K562 (cell line): ENCODE results near the gene EYA3. TPM values are rescaled to one million over a fixed set of nuclear protein-coding genes. Genes with fewer than 3 reads are reported as not detected.

Experiments
- ATAC-seq: fragments of 200-7000 bp; cut with Tn5 transposase; 3 replicates; pipeline ENCODE4 v1.9.1; 2020; ENCODE audit warnings: moderate library complexity
- BruUV-seq: library from RNA; stranded (reverse); fragments of 400-500 nt; replicated peaks from 2 replicates; lab custom pipeline; 2021; lab: Mats Ljungman, UMichigan
- CTCF ChIA-PET: fragments of 300-600 bp; formaldehyde crosslinking; extraction: SDS; loops from one replicate; lab custom pipeline; 2021; ENCODE audit warnings: low intra/inter-chr PET ratio; lab: Yijun Ruan, JAX
- POLR2A ChIA-PET: fragments of 300-600, 350-650 bp; sonication (Branson Sonifier 250); formaldehyde crosslinking; extraction: SDS; loops from one replicate; lab custom pipeline; 2021; ENCODE audit warnings: antibody characterized with exemption, inconsistent platforms; lab: Yijun Ruan, JAX
- DNase-seq, 4 experiments: peaks; one replicate each; pipeline versions ENCODE4 v3.0.0 to v3.0.0-alpha.2; 2011 to 2018; ENCODE audit warnings: low spot score in 3 of 4, mixed read lengths in 3 of 4; ENCODE audit errors: extremely low read depth in 1 of 4
- FAIRE-seq: peaks from 2 replicates; lab custom pipeline; 2011; peaks lifted over from hg19 to GRCh38; lab: Jason Lieb, UNC
- H2AFZ ChIP-seq: 2 replicates; pipeline ENCODE4 v1.6.0; 2011; ENCODE audit warnings: low read depth, low read length, control low read depth, inconsistent platforms
- H3K27ac ChIP-seq: fragments of 200-600 bp; 3 replicates; pipeline ENCODE4 v1.8.0; 2011; ENCODE audit warnings: low read depth, mild to moderate bottlenecking, control low read depth, inconsistent platforms, low read length, moderate library complexity, mixed read lengths; ENCODE audit errors: extremely low read depth
- H3K27me3 ChIP-seq, 2 experiments: fragments of 300-600 bp in 1 of 2; 2 replicates in 1 of 2; 3 replicates in 1 of 2; pipeline versions ENCODE4 v1.6.0 to v1.8.0; 2011; ENCODE audit warnings: inconsistent platforms in 2 of 2, low read length in 2 of 2, mild to moderate bottlenecking in 1 of 2, mixed read lengths in 1 of 2, moderate library complexity in 1 of 2; ENCODE audit not compliant: control insufficient read depth in 2 of 2, insufficient read depth in 2 of 2
- H3K36me3 ChIP-seq: fragments of 300-600 bp; 3 replicates; pipeline ENCODE4 v1.8.0; 2011; ENCODE audit warnings: mild to moderate bottlenecking, low read length, inconsistent platforms; ENCODE audit not compliant: control insufficient read depth, insufficient read depth
- H3K4me1 ChIP-seq, 2 experiments: fragments of 200-600 bp in 1 of 2; replicated peaks in 1 of 2; 2 replicates in 1 of 2; 3 replicates in 1 of 2; pipeline versions ENCODE4 v1.5.1 to v1.8.0; 2011; ENCODE audit warnings: inconsistent platforms in 2 of 2, low read length in 2 of 2, mild to moderate bottlenecking in 1 of 2, mixed read lengths in 1 of 2, moderate library complexity in 1 of 2; ENCODE audit not compliant: control insufficient read depth in 2 of 2, insufficient read depth in 2 of 2
- H3K4me2 ChIP-seq: 2 replicates; pipeline ENCODE4 v1.6.1; 2011; ENCODE audit warnings: low read length, control low read depth, inconsistent platforms, mixed read lengths; ENCODE audit not compliant: insufficient read depth
- H3K4me3 ChIP-seq: fragments of 200-600 bp; sonication (generic), shearing (Covaris generic); 2 replicates; pipeline ENCODE4 v1.5.1; 2016; ENCODE audit warnings: control low read depth, inconsistent platforms
- H3K79me2 ChIP-seq: fragments of 200-600 bp; 3 replicates; pipeline ENCODE4 v1.8.0; 2011; ENCODE audit warnings: low read length, inconsistent platforms; ENCODE audit not compliant: control insufficient read depth, insufficient read depth
- H3K9ac ChIP-seq, 2 experiments: 2 replicates each; pipeline versions ENCODE4 v1.6.0 to v1.6.1; 2011; ENCODE audit warnings: low read depth in 2 of 2, low read length in 2 of 2, control low read depth in 1 of 2, inconsistent platforms in 1 of 2, mild to moderate bottlenecking in 1 of 2, mixed read lengths in 1 of 2; ENCODE audit not compliant: insufficient read depth in 1 of 2
- H3K9me1 ChIP-seq: one replicate; pipeline ENCODE4 v1.6.0; 2011; ENCODE audit warnings: inconsistent platforms, mild to moderate bottlenecking, low read length, moderate library complexity; ENCODE audit not compliant: control insufficient read depth, insufficient read depth
- H3K9me3 ChIP-seq: replicated peaks from 2 replicates; pipeline ENCODE4 v1.5.1; 2011; ENCODE audit warnings: low read depth, low read length, inconsistent platforms; ENCODE audit not compliant: control insufficient read depth, insufficient read depth
- H4K20me1 ChIP-seq: replicated peaks from 2 replicates; pipeline ENCODE4 v1.6.1; 2011; ENCODE audit warnings: low read length, inconsistent platforms, mixed read lengths; ENCODE audit not compliant: control insufficient read depth, insufficient read depth
- ADNP ChIP-seq: fragments of 200-800 bp; sonication (Bioruptor generic); IDR thresholded peaks from 2 replicates; pipeline ENCODE4 v1.6.1; 2016; ENCODE audit warnings: missing genetic modification characterization, missing compliant biosample characterization
- ARNT ChIP-seq, 2 experiments: fragments of 450-650 bp; IDR thresholded peaks; 2 replicates each; pipeline ENCODE4 v1.6.1; 2016; ENCODE audit warnings: mild to moderate bottlenecking in 1 of 2
- BCOR ChIP-seq: fragments of 450-650 bp; IDR thresholded peaks from 2 replicates; pipeline ENCODE4 v1.6.1; 2016
- CHD4 ChIP-seq: fragments of 200-600 bp; sonication (generic); IDR thresholded peaks from 3 replicates; pipeline ENCODE4 v1.6.1; 2012; ENCODE audit warnings: low read depth, mild to moderate bottlenecking, mixed read lengths, low read length, inconsistent platforms; ENCODE audit not compliant: insufficient read depth, insufficient replicate concordance, poor library complexity, severe bottlenecking
- EGR1 ChIP-seq: fragments of 450-650 bp; conservative IDR thresholded peaks from 2 replicates; pipeline ENCODE4 v1.6.1; 2017; ENCODE audit warnings: mild to moderate bottlenecking
- ESRRA ChIP-seq: fragments of 450-650 bp; IDR thresholded peaks from 2 replicates; pipeline ENCODE4 v1.6.1; 2014; ENCODE audit warnings: low read depth, mild to moderate bottlenecking, moderate library complexity, borderline replicate concordance
- HDAC2 ChIP-seq: fragments of 450-650 bp; IDR thresholded peaks from 2 replicates; pipeline ENCODE4 v1.6.1; 2016; ENCODE audit warnings: mild to moderate bottlenecking
- HEY1 ChIP-seq: fragments of 250-450 bp; sonication (Bioruptor Pico); IDR thresholded peaks from 2 replicates; pipeline ENCODE4 v1.5.0; 2020; ENCODE audit warnings: mild to moderate bottlenecking, moderate library complexity, borderline replicate concordance
- KAT8 ChIP-seq: fragments of 450-650 bp; IDR thresholded peaks from 2 replicates; pipeline ENCODE4 v1.6.1; 2016; ENCODE audit warnings: low read depth, mild to moderate bottlenecking
- KDM1A ChIP-seq, 2 experiments: fragments of 450-650 bp; IDR thresholded peaks; 2 replicates each; pipeline ENCODE4 v1.6.1; 2016; ENCODE audit warnings: mild to moderate bottlenecking in 2 of 2
- RBM25 ChIP-seq: fragments of 200-400 bp; formaldehyde crosslinking; IDR thresholded peaks from 2 replicates; pipeline ENCODE4 v1.6.1; 2018; ENCODE audit warnings: low read length, low read depth, moderate library complexity; ENCODE audit not compliant: severe bottlenecking
- SMARCA5 ChIP-seq: fragments of 450-650 bp; IDR thresholded peaks from 2 replicates; pipeline ENCODE4 v1.6.1; 2016
- SNIP1 ChIP-seq: fragments of 450-650 bp; IDR thresholded peaks from 2 replicates; pipeline ENCODE4 v1.7.1; 2017; ENCODE audit warnings: low read depth, mild to moderate bottlenecking
- ZFP36 ChIP-seq: fragments of 150-350 bp; IDR thresholded peaks from 2 replicates; pipeline ENCODE4 v1.6.1; 2018; ENCODE audit warnings: low read length, low read depth; ENCODE audit not compliant: partially characterized antibody
- ZNF431 ChIP-seq: sonication (generic); formaldehyde crosslinking; IDR thresholded peaks from 2 replicates; pipeline ENCODE4 v1.8.0; 2022; ENCODE audit warnings: mild to moderate bottlenecking, missing genetic modification reagents
- WGBS: fragments of 100-300 bp; shearing (Covaris generic); methylation state at CpG from one replicate; pipeline ENCODE4 v1.1.6; 2016; ENCODE audit warnings: low coverage, mixed read lengths; ENCODE audit not compliant: insufficient coverage; ENCODE audit errors: missing lambda C conversion rate; 5-methylcytosine and 5-hydroxymethylcytosine counted together
- in situ Hi-C: fragments of 300-500 bp; cut with MboI; formaldehyde crosslinking; loops from 4 replicates; pipeline ENCODE4 v1.15.0; 2018; ENCODE audit warnings: inconsistent platforms, mixed read lengths
- intact Hi-C: fragments of 100-400 bp; cut with micrococcal nuclease; formaldehyde crosslinking; loops from 2 replicates; pipeline ENCODE4 v1.14.2; 2022
- polyA plus RNA-seq, 8 experiments: library from polyadenylated mRNA; depleted of rRNA in 4 of 8; stranded (reverse) in 5 of 8; unstranded in 3 of 8; fragments of >200 nt; fragmentation: Nextera tagmentation in 2 of 8; fragmentation: Illumina TruSeq in 1 of 8; extraction: Ambion mirVana in 2 of 8; extraction: Trizol in 1 of 8; gene quantifications; 2 replicates each; pipeline versions ENCODE4 v1.2.1 to v1.2.3, GENCODE V29; 2011 to 2014; ENCODE audit warnings: inconsistent platforms in 1 of 8, missing spikeins in 1 of 8
- total RNA-seq, 7 experiments: library from RNA; depleted of rRNA in 6 of 7; stranded (reverse); fragments of >200 nt in 6 of 7; fragmentation: Illumina TruSeq in 2 of 7; extraction: Trizol in 2 of 7; gene quantifications; 2 replicates each; pipeline versions ENCODE4 v1.2.1 to v1.2.3, GENCODE V29; 2011 to 2021; ENCODE audit warnings: low replicate concordance in 1 of 7
- TF ChIP-seq, protein P1 (sequence below): fragments of 250-450 bp; sonication (Bioruptor Pico); IDR thresholded peaks from 2 replicates; pipeline ENCODE4 v1.4.0; 2020; ENCODE audit warnings: mild to moderate bottlenecking, moderate library complexity
- TF ChIP-seq, protein P2 (sequence below): sonication (generic); formaldehyde crosslinking; IDR thresholded peaks from 2 replicates; pipeline ENCODE4 v1.8.1; 2022; ENCODE audit warnings: missing genetic modification reagents
- TF ChIP-seq, protein P3 (sequence below): sonication (generic); formaldehyde crosslinking; IDR thresholded peaks from 2 replicates; pipeline ENCODE4 v1.8.1; 2023; ENCODE audit warnings: mild to moderate bottlenecking, missing genetic modification reagents, moderate library complexity

EYA3 gene
- total and polyA plus RNA-seq, 9 of the 15 experiments (the other 6 are each of a cell fraction or from before 2014, with no cell fraction given): 21.7 to 64.0 (median 43.6) TPM

- POLR2A ChIA-PET: interaction anchor here (0.5 to 1.7 kb wide), 5 partner anchors 9 to 1021 kb away, joined by 3 to 5 read pairs (median 4); no protein-coding TSS in a partner anchor
- no peaks in the 10 kb centered on the region; the same call in 1 of the 2 replicates for H4K20me1 ChIP-seq
- TF ChIP-seq KAT8 (no peak), HDAC2 (peak; percentile 34; the same call in 1 of the 2 replicates), SMARCA5 (peak; percentile 68; the same call in 1 of the 2 replicates), HEY1 (CRISPR knock-in tag) (no peak), CHD4 (peak; percentile 83), EGR1 (no peak), ARNT (IDR thresholded peaks at IDR 0.05) (no peak), RBM25 (peak; percentile 89), ZFP36 (no peak), SNIP1 (no peak), KDM1A (IDR thresholded peaks at IDR 0.05) (peak; percentile 43 to 63; a peak in 3 of 4 replicates), ADNP (peak; percentile 87), ZNF431 (CRISPR knock-in tag) (no peak), ESRRA (peak; percentile 99), BCOR (peak; percentile 91)
- TF ChIP-seq, protein P1, sequence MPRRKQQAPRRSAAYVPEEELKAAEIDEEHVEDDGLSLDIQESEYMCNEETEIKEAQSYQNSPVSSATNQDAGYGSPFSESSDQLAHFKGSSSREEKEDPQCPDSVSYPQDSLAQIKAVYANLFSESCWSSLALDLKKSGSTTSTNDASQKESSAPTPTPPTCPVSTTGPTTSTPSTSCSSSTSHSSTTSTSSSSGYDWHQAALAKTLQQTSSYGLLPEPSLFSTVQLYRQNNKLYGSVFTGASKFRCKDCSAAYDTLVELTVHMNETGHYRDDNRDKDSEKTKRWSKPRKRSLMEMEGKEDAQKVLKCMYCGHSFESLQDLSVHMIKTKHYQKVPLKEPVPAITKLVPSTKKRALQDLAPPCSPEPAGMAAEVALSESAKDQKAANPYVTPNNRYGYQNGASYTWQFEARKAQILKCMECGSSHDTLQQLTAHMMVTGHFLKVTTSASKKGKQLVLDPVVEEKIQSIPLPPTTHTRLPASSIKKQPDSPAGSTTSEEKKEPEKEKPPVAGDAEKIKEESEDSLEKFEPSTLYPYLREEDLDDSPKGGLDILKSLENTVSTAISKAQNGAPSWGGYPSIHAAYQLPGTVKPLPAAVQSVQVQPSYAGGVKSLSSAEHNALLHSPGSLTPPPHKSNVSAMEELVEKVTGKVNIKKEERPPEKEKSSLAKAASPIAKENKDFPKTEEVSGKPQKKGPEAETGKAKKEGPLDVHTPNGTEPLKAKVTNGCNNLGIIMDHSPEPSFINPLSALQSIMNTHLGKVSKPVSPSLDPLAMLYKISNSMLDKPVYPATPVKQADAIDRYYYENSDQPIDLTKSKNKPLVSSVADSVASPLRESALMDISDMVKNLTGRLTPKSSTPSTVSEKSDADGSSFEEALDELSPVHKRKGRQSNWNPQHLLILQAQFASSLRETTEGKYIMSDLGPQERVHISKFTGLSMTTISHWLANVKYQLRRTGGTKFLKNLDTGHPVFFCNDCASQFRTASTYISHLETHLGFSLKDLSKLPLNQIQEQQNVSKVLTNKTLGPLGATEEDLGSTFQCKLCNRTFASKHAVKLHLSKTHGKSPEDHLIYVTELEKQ (CRISPR knock-in tag): no peak
- TF ChIP-seq, protein P2, sequence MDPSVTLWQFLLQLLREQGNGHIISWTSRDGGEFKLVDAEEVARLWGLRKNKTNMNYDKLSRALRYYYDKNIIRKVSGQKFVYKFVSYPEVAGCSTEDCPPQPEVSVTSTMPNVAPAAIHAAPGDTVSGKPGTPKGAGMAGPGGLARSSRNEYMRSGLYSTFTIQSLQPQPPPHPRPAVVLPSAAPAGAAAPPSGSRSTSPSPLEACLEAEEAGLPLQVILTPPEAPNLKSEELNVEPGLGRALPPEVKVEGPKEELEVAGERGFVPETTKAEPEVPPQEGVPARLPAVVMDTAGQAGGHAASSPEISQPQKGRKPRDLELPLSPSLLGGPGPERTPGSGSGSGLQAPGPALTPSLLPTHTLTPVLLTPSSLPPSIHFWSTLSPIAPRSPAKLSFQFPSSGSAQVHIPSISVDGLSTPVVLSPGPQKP (CRISPR knock-in tag): no peak
- TF ChIP-seq, protein P3, sequence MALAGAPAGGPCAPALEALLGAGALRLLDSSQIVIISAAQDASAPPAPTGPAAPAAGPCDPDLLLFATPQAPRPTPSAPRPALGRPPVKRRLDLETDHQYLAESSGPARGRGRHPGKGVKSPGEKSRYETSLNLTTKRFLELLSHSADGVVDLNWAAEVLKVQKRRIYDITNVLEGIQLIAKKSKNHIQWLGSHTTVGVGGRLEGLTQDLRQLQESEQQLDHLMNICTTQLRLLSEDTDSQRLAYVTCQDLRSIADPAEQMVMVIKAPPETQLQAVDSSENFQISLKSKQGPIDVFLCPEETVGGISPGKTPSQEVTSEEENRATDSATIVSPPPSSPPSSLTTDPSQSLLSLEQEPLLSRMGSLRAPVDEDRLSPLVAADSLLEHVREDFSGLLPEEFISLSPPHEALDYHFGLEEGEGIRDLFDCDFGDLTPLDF (CRISPR knock-in tag): no peak
- in situ Hi-C loops (no loop called here), intact Hi-C loops (no loop called here)
- H3K9me1 ChIP-seq: no peaks in the 10 kb centered on the region
- FAIRE-seq (no peak), ATAC-seq (no peak), DNase-seq (no peak)
- BruUV-seq: no TSS peak
- no peak overlapping the region for H2AFZ ChIP-seq
- H3K4me1 ChIP-seq: peaks cover 8 to 25% of the 10 kb centered on the region in 2 experiments
- H3K4me3 ChIP-seq: no peak overlapping the region
- H3K79me2 ChIP-seq: no peaks in the 10 kb centered on the region
- no peak overlapping the region for H3K27ac ChIP-seq
- H3K4me2 ChIP-seq: no peak overlapping the region
- no peaks in the 10 kb centered on the region for H3K9me3 ChIP-seq
- H3K9ac ChIP-seq: no peak overlapping the region
- H3K36me3 ChIP-seq: no peaks in the 10 kb centered on the region
- CTCF ChIA-PET: no interaction called here
- WGBS: 58% methylated on average over 5 of the region's 5 CpGs
- H3K27me3 ChIP-seq: peaks cover 2 to 13% of the 10 kb centered on the region in 2 experiments; a peak in 2 of 5 replicates
Observed at GRCh38 chr1:27957655-27958054, 130.8 kb downstream of the EYA3 start.
